Measurements from ENCODE around the gene FES. TPM values are rescaled to one million over a fixed set of nuclear protein-coding genes. Genes with fewer than 3 reads are reported as not detected.

The FES gene
- total RNA-seq, 3 donors from 2014 or later (not counting 1 experiment from before 2014, with no cell fraction given), result 35.8 to 70.3 (median 52.5) TPM

GRCh38 chr15:90851940-90852339 lies 32.4 kb upstream of the FES start:
- H3K36me3 ChIP-seq (ENCODE audit: control insufficient read depth, insufficient read depth, low read length), result no peaks in the 10 kb centered on the region
- Mint-ChIP-seq H3K27ac (peak overlapping the region; percentile 80 to 85), H3K9me3 (no peaks in the 10 kb centered on the region), H3K27me3 (ENCODE audit: low read depth in 2 of 2) (no peaks in the 10 kb centered on the region), H3K36me3 (no peaks in the 10 kb centered on the region), H3K4me1 (peaks cover 42 to 49% of the 10 kb centered on the region in 2 donors), H3K4me3 (no peak overlapping the region)
- peaks cover 66% of the 10 kb centered on the region for H3K4me1 ChIP-seq (ENCODE audit: control insufficient read depth, insufficient read depth, low read length)
- no peak for TF ChIP-seq CTCF (IDR thresholded peaks at IDR 0.05)
- DNase-seq (peak in 1 of 2 donors; percentile 41), ATAC-seq (no peak)
- intact Hi-C loops (cut with micrococcal nuclease), result loop anchor here (1.0 to 2.0 kb wide), 2 partner anchors 14 to 33 kb away; no protein-coding TSS in a partner anchor
- H3K27ac ChIP-seq (ENCODE audit: low read length), result peak overlapping the region; percentile 74
- WGBS (ENCODE audit: insufficient coverage), result 71% methylated on average over 5 of the region's 5 CpGs
- H3K27me3 ChIP-seq (ENCODE audit: control insufficient read depth, insufficient read depth, low read length), result no peaks in the 10 kb centered on the region
- no peaks in the 10 kb centered on the region for H3K9me3 ChIP-seq (ENCODE audit: control insufficient read depth, insufficient read depth, low read length)
- no peak overlapping the region for H3K4me3 ChIP-seq (ENCODE audit: low read length)

- H3K4me3 ChIP-seq (ENCODE audit: low read length), result no peak overlapping the region
- H3K9me3 ChIP-seq (ENCODE audit: control insufficient read depth, insufficient read depth, low read length), result no peaks in the 10 kb centered on the region
- WGBS (ENCODE audit: insufficient coverage), result 97% methylated on average over 9 of the region's 9 CpGs
- H3K4me1 ChIP-seq (ENCODE audit: control insufficient read depth, insufficient read depth, low read length), result peaks cover 88% of the 10 kb centered on the region
- Mint-ChIP-seq H3K27me3 (ENCODE audit: low read depth in 2 of 2) (no peaks in the 10 kb centered on the region), H3K4me3 (no peak overlapping the region), H3K4me1 (peaks cover 51 to 64% of the 10 kb centered on the region in 2 donors), H3K36me3 (no peaks in the 10 kb centered on the region), H3K27ac (peak overlapping the region in 1 of 2 donors; percentile 63), H3K9me3 (no peaks in the 10 kb centered on the region)
- H3K27me3 ChIP-seq (ENCODE audit: control insufficient read depth, insufficient read depth, low read length), result no peaks in the 10 kb centered on the region
- DNase-seq (no peak), ATAC-seq (no peak)
- no peak overlapping the region for H3K27ac ChIP-seq (ENCODE audit: low read length)
- intact Hi-C loops (cut with micrococcal nuclease), result no loop called here
- H3K36me3 ChIP-seq (ENCODE audit: control insufficient read depth, insufficient read depth, low read length), result no peaks in the 10 kb centered on the region
- no peak for TF ChIP-seq CTCF (IDR thresholded peaks at IDR 0.05)
Observed at GRCh38 chr15:90855139-90855538, 29.2 kb upstream of the FES start.

GRCh38 chr15:90857337-90857736 lies 27.0 kb upstream of the FES start:
- ATAC-seq (no peak), DNase-seq (no peak)
- WGBS (ENCODE audit: insufficient coverage), result 93% methylated on average over 7 of the region's 8 CpGs
- H3K36me3 Mint-ChIP-seq, result no peaks in the 10 kb centered on the region
- Histone ChIP-seq H3K27ac (ENCODE audit: low read length) (peak overlapping the region; percentile 77), H3K36me3 (ENCODE audit: control insufficient read depth, insufficient read depth, low read length) (no peaks in the 10 kb centered on the region), H3K4me1 (ENCODE audit: control insufficient read depth, insufficient read depth, low read length) (peaks cover 68% of the 10 kb centered on the region), H3K27me3 (ENCODE audit: control insufficient read depth, insufficient read depth, low read length) (no peaks in the 10 kb centered on the region), H3K9me3 (ENCODE audit: control insufficient read depth, insufficient read depth, low read length) (no peaks in the 10 kb centered on the region), H3K4me3 (ENCODE audit: low read length) (no peak overlapping the region)
- no peaks in the 10 kb centered on the region for H3K27me3 Mint-ChIP-seq (ENCODE audit: low read depth in 2 of 2)
- intact Hi-C loops (cut with micrococcal nuclease), result no loop called here
- peak overlapping the region; percentile 81 to 84 for H3K27ac Mint-ChIP-seq
- no peaks in the 10 kb centered on the region for H3K9me3 Mint-ChIP-seq
- TF ChIP-seq CTCF (IDR thresholded peaks at IDR 0.05), result no peak
- H3K4me3 Mint-ChIP-seq, result no peak overlapping the region
- peaks cover 33 to 46% of the 10 kb centered on the region in 2 donors for H3K4me1 Mint-ChIP-seq

- no peaks in the 10 kb centered on the region for H3K27me3 ChIP-seq (ENCODE audit: control insufficient read depth, insufficient read depth, low read length)
- H3K4me3 ChIP-seq (ENCODE audit: low read length), result no peak overlapping the region
- H3K27ac ChIP-seq (ENCODE audit: low read length), result peak overlapping the region; percentile 77
- H3K9me3 ChIP-seq (ENCODE audit: control insufficient read depth, insufficient read depth, low read length), result no peaks in the 10 kb centered on the region
- ATAC-seq (no peak), DNase-seq (peak in 1 of 2 donors; percentile 52)
- no peaks in the 10 kb centered on the region for H3K36me3 ChIP-seq (ENCODE audit: control insufficient read depth, insufficient read depth, low read length)
- 71% methylated on average over 8 of the region's 8 CpGs for WGBS (ENCODE audit: insufficient coverage)
- Mint-ChIP-seq H3K27me3 (ENCODE audit: low read depth in 2 of 2) (no peaks in the 10 kb centered on the region), H3K27ac (peak overlapping the region; percentile 81 to 84), H3K36me3 (no peaks in the 10 kb centered on the region), H3K4me1 (peaks cover 26 to 40% of the 10 kb centered on the region in 2 donors), H3K9me3 (no peaks in the 10 kb centered on the region), H3K4me3 (no peak overlapping the region)
- peaks cover 62% of the 10 kb centered on the region for H3K4me1 ChIP-seq (ENCODE audit: control insufficient read depth, insufficient read depth, low read length)
- intact Hi-C loops (cut with micrococcal nuclease), result no loop called here
- no peak for TF ChIP-seq CTCF (IDR thresholded peaks at IDR 0.05)
Observed at GRCh38 chr15:90857883-90858443, 26.3 kb upstream of the FES start.
